ENCODE data around the gene DNAH3. TPM values are rescaled to one million over a fixed set of nuclear protein-coding genes. Genes with fewer than 3 reads are reported as not detected.
"Not testable (repeated sequence)": the region's sequence is repeated elsewhere in the genome, so short reads cannot be mapped to it uniquely, and the experiment has no call there.

Gene DNAH3
- total RNA-seq, 1 experiment from 2014 or later: 4.4 TPM

DNA sequence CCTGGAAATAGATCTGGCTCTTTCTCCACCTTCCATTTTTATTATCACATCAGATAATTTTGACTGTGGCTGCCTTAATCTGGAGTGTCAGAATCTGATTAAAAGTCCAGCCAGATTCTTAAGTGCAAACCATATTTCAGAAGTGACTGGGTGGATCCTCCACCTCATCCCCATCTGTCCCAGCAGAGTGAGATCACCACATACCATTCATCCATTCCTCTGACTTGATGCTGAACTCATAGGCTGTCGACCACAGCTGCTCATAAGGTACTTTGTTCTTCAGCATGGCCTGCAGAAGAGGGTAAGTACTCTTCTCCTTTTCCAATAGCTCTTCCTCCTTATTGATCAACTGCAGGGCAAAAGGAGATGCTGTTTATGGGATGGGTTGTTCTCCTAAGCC is 53.5 kb downstream of the DNAH3 start:
- Mint-ChIP-seq H3K4me1 (ENCODE audit: low read depth, unreplicated experiment) (no peaks in the 10 kb centered on the region), H3K4me3 (ENCODE audit: unreplicated experiment) (no peak overlapping the region), H3K36me3 (ENCODE audit: insufficient read depth, unreplicated experiment) (no peaks in the 10 kb centered on the region), H3K27ac (ENCODE audit: unreplicated experiment) (no peak overlapping the region), H3K27me3 (ENCODE audit: insufficient read depth, unreplicated experiment) (no peaks in the 10 kb centered on the region), H3K9me3 (ENCODE audit: unreplicated experiment) (peaks cover 6% of the 10 kb centered on the region)
- intact Hi-C loops (cut with micrococcal nuclease; ENCODE audit: unreplicated experiment): no loop called here
- ChIA-PET POLR2A (no interaction called here), CTCF (no interaction called here)
- Histone ChIP-seq H3K27me3 (replicated peaks; ENCODE audit: control insufficient read depth, insufficient read depth, low read length) (no peaks in the 10 kb centered on the region), H3K36me3 (ENCODE audit: control insufficient read depth, insufficient read depth, low read length) (no peaks in the 10 kb centered on the region), H3K9me3 (no peaks in the 10 kb centered on the region), H3K4me3 (ENCODE audit: low read depth, low read length) (no peak overlapping the region), H3K4me1 (no peaks in the 10 kb centered on the region)
- BruUV-seq (replicated peaks): no TSS peak
- no peak for DNase-seq
- TF ChIP-seq, protein P1, sequence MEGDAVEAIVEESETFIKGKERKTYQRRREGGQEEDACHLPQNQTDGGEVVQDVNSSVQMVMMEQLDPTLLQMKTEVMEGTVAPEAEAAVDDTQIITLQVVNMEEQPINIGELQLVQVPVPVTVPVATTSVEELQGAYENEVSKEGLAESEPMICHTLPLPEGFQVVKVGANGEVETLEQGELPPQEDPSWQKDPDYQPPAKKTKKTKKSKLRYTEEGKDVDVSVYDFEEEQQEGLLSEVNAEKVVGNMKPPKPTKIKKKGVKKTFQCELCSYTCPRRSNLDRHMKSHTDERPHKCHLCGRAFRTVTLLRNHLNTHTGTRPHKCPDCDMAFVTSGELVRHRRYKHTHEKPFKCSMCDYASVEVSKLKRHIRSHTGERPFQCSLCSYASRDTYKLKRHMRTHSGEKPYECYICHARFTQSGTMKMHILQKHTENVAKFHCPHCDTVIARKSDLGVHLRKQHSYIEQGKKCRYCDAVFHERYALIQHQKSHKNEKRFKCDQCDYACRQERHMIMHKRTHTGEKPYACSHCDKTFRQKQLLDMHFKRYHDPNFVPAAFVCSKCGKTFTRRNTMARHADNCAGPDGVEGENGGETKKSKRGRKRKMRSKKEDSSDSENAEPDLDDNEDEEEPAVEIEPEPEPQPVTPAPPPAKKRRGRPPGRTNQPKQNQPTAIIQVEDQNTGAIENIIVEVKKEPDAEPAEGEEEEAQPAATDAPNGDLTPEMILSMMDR (IDR thresholded peaks at IDR 0.05; ENCODE audit: insufficient read depth in 1 of 2, low read depth in 1 of 2, low read length in 1 of 2, severe bottlenecking in 1 of 2, unreplicated experiment in 1 of 2): no peak

DNA sequence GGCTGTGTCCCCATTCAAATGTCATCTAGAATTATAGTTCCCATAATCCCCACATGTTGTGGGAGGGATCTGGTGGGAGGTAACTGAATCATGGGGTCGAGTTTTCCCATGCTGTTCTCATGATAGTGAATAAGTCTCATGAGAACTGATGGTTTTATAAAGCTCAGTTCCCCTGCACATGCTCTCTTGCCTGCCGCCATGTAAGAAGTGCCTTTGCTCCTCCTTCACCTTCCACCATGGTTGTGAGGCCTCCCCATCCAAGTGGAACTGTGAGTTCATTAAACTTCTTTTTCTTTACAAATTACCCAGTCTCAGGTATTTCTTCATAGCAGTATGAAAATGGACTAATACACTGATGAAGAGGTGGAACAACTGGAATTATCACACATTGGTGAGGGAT is 55.9 kb downstream of the DNAH3 start:
- H3K36me3 Mint-ChIP-seq (ENCODE audit: insufficient read depth, unreplicated experiment); intact Hi-C loops (cut with micrococcal nuclease; ENCODE audit: unreplicated experiment); H3K9me3 ChIP-seq; BruUV-seq (replicated peaks); H3K4me3 ChIP-seq (ENCODE audit: low read depth, low read length); H3K27ac Mint-ChIP-seq (ENCODE audit: unreplicated experiment); H3K9me3 Mint-ChIP-seq (ENCODE audit: unreplicated experiment); DNase-seq; H3K4me3 Mint-ChIP-seq (ENCODE audit: unreplicated experiment); CTCF ChIA-PET; H3K27me3 ChIP-seq (replicated peaks; ENCODE audit: control insufficient read depth, insufficient read depth, low read length); H3K27me3 Mint-ChIP-seq (ENCODE audit: insufficient read depth, unreplicated experiment); POLR2A ChIA-PET; H3K36me3 ChIP-seq (ENCODE audit: control insufficient read depth, insufficient read depth, low read length); H3K4me1 Mint-ChIP-seq (ENCODE audit: low read depth, unreplicated experiment); H3K4me1 ChIP-seq: not testable (repeated sequence)

DNA sequence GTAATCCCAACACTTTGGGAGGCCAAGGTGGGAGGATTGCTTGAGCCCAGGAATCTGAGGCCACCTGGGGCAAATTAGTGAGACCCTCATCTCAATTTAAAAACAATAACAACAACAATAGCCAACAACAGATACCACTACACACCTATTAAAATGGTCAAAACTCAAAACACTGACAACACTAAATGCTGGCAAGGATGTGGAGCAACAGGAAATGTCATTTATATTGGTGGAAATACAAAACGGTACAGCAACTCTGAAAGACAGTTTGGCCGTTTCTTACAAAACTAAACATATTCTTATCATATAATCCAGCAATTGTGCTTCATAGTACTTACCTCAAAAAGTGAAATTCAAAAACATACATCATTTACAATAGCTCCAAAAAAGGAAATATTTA is 57.7 kb downstream of the DNAH3 start:
- intact Hi-C loops (cut with micrococcal nuclease; ENCODE audit: unreplicated experiment): no loop called here
- Histone ChIP-seq H3K9me3 (no peaks in the 10 kb centered on the region), H3K4me1 (no peaks in the 10 kb centered on the region), H3K36me3 (ENCODE audit: control insufficient read depth, insufficient read depth, low read length) (no peaks in the 10 kb centered on the region), H3K4me3 (ENCODE audit: low read depth, low read length) (no peak overlapping the region), H3K27me3 (replicated peaks; ENCODE audit: control insufficient read depth, insufficient read depth, low read length) (no peaks in the 10 kb centered on the region)
- TF ChIP-seq, protein P1 (IDR thresholded peaks at IDR 0.05; ENCODE audit: insufficient read depth in 1 of 2, low read depth in 1 of 2, low read length in 1 of 2, severe bottlenecking in 1 of 2, unreplicated experiment in 1 of 2): no peak
- BruUV-seq (replicated peaks): no TSS peak
- Mint-ChIP-seq H3K36me3 (ENCODE audit: insufficient read depth, unreplicated experiment) (no peaks in the 10 kb centered on the region), H3K4me1 (ENCODE audit: low read depth, unreplicated experiment) (no peaks in the 10 kb centered on the region), H3K27me3 (ENCODE audit: insufficient read depth, unreplicated experiment) (no peaks in the 10 kb centered on the region), H3K4me3 (ENCODE audit: unreplicated experiment) (no peak overlapping the region), H3K27ac (ENCODE audit: unreplicated experiment) (no peak overlapping the region), H3K9me3 (ENCODE audit: unreplicated experiment) (peaks cover 6% of the 10 kb centered on the region)
- ChIA-PET POLR2A (no interaction called here), CTCF (no interaction called here)
- no peak for DNase-seq

Data from Caco-2 (cell line).